ENCODE data around the gene SMIM41.

DNA sequence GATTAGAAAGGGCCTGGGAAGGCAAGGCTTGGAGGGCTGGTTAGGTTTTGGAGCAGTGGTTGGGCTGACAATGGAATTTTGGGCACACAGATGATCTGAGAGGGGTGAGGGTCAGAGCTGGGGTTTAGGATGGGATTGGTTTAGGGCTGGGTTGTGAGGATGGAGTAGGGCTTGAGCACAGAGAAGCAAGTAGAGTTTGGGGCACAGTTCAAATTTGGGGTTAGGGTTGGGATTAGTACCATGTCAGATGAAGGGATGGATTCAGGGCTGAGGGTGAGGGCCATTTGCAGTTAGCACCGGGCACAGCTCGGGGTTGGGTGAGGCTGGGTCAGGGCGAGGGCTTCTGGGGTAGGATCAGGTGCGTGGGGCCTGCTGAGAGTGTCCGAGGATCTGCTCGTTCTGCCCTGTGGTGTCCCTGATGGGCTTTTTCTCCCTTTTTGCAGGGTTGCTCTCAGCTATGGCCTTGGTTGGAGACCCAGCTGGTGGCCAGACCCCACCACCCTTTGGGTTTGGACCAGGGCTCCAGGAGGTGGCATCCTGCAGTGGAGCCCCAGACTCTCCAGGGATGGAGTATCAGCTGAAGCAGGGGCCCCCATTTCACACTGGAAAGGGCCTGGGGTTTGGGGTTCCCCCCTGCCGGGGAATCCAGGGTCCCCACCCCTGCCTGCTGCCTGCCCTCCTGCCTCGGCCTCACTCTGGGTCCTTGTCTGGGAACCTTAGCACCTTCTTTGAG is 66.8 kb downstream of the SMIM41 start:
- TF ChIP-seq, protein P1, sequence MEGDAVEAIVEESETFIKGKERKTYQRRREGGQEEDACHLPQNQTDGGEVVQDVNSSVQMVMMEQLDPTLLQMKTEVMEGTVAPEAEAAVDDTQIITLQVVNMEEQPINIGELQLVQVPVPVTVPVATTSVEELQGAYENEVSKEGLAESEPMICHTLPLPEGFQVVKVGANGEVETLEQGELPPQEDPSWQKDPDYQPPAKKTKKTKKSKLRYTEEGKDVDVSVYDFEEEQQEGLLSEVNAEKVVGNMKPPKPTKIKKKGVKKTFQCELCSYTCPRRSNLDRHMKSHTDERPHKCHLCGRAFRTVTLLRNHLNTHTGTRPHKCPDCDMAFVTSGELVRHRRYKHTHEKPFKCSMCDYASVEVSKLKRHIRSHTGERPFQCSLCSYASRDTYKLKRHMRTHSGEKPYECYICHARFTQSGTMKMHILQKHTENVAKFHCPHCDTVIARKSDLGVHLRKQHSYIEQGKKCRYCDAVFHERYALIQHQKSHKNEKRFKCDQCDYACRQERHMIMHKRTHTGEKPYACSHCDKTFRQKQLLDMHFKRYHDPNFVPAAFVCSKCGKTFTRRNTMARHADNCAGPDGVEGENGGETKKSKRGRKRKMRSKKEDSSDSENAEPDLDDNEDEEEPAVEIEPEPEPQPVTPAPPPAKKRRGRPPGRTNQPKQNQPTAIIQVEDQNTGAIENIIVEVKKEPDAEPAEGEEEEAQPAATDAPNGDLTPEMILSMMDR (IDR thresholded peaks at IDR 0.05) = no peak
- no peak for TF ChIP-seq POLR2A (IDR thresholded peaks at IDR 0.05)
